Fibroblast of mammary gland (primary cell): ENCODE results near the gene ELANE.

Source experiments
- DNase-seq: peaks from one replicate; pipeline ENCODE4 v3.0.0-alpha.2; 2010; ENCODE audit warnings: low read depth
- H3K4me3 ChIP-seq: 2 replicates; pipeline ENCODE4 v1.5.1; 2011; ENCODE audit warnings: low read depth, mild to moderate bottlenecking, low read length, moderate library complexity; ENCODE audit not compliant: control insufficient read depth
- CTCF ChIP-seq: conservative IDR thresholded peaks from 2 replicates; pipeline ENCODE4 v1.5.1; 2011; ENCODE audit warnings: low read depth, low read length, inconsistent platforms; ENCODE audit not compliant: control insufficient read depth, insufficient read depth

ELANE gene

GRCh38 chr19:901216-902092 lies 49.4 kb downstream of the ELANE start:
- no peak overlapping the region for H3K4me3 ChIP-seq
- DNase-seq = no peak
- TF ChIP-seq CTCF = no peak

- TF ChIP-seq CTCF = no peak
- no peak for DNase-seq
- H3K4me3 ChIP-seq = no peak overlapping the region
These were observed 49.9 kb downstream of the ELANE start for GRCh38 chr19:902093-902370.

GRCh38 chr19:902446-903226 lies 50.5 kb downstream of the ELANE start:
- H3K4me3 ChIP-seq = no peak overlapping the region
- no peak for DNase-seq
- no peak for TF ChIP-seq CTCF

- no peak for TF ChIP-seq CTCF
- DNase-seq = peak; percentile 55
- H3K4me3 ChIP-seq = no peak overlapping the region
These were observed 51.2 kb downstream of the ELANE start for GRCh38 chr19:903266-903797.

- TF ChIP-seq CTCF = no peak
- H3K4me3 ChIP-seq = no peak overlapping the region
- no peak for DNase-seq
These were observed 52.4 kb downstream of the ELANE start for GRCh38 chr19:904545-904944.
